Ascending aorta (tissue), 2 donors: ENCODE measurements around the gene LIMS2. TPM values are rescaled to one million over a fixed set of nuclear protein-coding genes. Genes with fewer than 3 reads are reported as not detected.

Experiments
- DNase-seq, 2 donors: peaks; one replicate each; pipeline ENCODE4 v3.0.0-alpha.2; 2019; ENCODE audit warnings: low spot score in 2 of 2
- H3K27ac ChIP-seq, 2 donors: fragments of 200-600 bp; sonication (generic); one replicate each; pipeline ENCODE4 v1.5.1; 2016 to 2017; ENCODE audit warnings: mild to moderate bottlenecking in 1 of 2
- H3K27me3 ChIP-seq: fragments of 200-600 bp; sonication (generic); one replicate; pipeline ENCODE4 v1.5.1; 2017
- H3K36me3 ChIP-seq, 2 donors: fragments of 200-600 bp; sonication (generic); one replicate each; pipeline ENCODE4 v1.5.1; 2016
- H3K4me1 ChIP-seq, 2 donors: fragments of 200-600 bp; sonication (generic); one replicate each; pipeline ENCODE4 v1.5.1; 2016 to 2017; ENCODE audit warnings: mild to moderate bottlenecking in 1 of 2
- H3K4me3 ChIP-seq, 2 donors: fragments of 200-600 bp; sonication (generic); one replicate each; pipeline ENCODE4 v1.5.1; 2016 to 2017; ENCODE audit warnings: mild to moderate bottlenecking in 1 of 2
- H3K9me3 ChIP-seq, 2 donors: fragments of 200-600 bp; sonication (generic); one replicate each; pipeline ENCODE4 v1.5.1; 2016
- CTCF ChIP-seq, 3 experiments: fragments of 200-600 bp in 2 of 3; fragments of 450-650 bp in 1 of 3; sonication (generic) in 2 of 3; IDR thresholded peaks; one replicate each; pipeline ENCODE4 v1.5.1; 2016 to 2019; ENCODE audit warnings: antibody characterized with exemption in 3 of 3, mild to moderate bottlenecking in 1 of 3, moderate library complexity in 1 of 3
- intact Hi-C: fragments of 100-400 bp; cut with DNase I; formaldehyde crosslinking; loops from one replicate; pipeline ENCODE4 v1.15.1; 2023
- total RNA-seq: library from RNA; depleted of rRNA; stranded (reverse); fragments of >200 nt; gene quantifications from one replicate; pipeline ENCODE4 v1.1.0, GENCODE V29; 2016

The LIMS2 gene
- total RNA-seq, 1 donor from 2014 or later = 169 TPM

- no peaks in the 10 kb centered on the region for H3K27me3 ChIP-seq
- no peaks in the 10 kb centered on the region for H3K9me3 ChIP-seq
- H3K4me1 ChIP-seq = peaks cover 0 to 22% of the 10 kb centered on the region in 2 donors
- H3K4me3 ChIP-seq = no peak overlapping the region
- H3K36me3 ChIP-seq = peaks cover 14 to 17% of the 10 kb centered on the region in 2 donors
- no peak for DNase-seq
- no peak overlapping the region for H3K27ac ChIP-seq
- intact Hi-C loops = loop anchor here (5.0 kb wide), 1 partner anchor 111 kb away; no protein-coding TSS in a partner anchor
- no peak for TF ChIP-seq CTCF (IDR thresholded peaks at IDR 0.05)
Observed at GRCh38 chr2:127703282-127703681, 28.0 kb upstream of the LIMS2 start.

- intact Hi-C loops = loop anchor here (5.0 kb wide), 1 partner anchor 110 kb away; no protein-coding TSS in a partner anchor
- peaks cover 0 to 22% of the 10 kb centered on the region in 2 donors for H3K4me1 ChIP-seq
- H3K27ac ChIP-seq = peak overlapping the region; percentile 90 to 93
Observed at GRCh38 chr2:127702395-127703009, 27.2 kb upstream of the LIMS2 start.

GRCh38 chr2:127701651-127702394 is 26.5 kb upstream of the LIMS2 start:
- intact Hi-C loops = loop anchor here (2.0 to 5.0 kb wide), 3 partner anchors 110 to 193 kb away; partner anchors contain the start of gene IWS1
- Histone ChIP-seq H3K4me3 (peak overlapping the region; percentile 81 to 86), H3K27me3 (no peaks in the 10 kb centered on the region), H3K36me3 (peaks cover 6 to 11% of the 10 kb centered on the region in 2 donors), H3K4me1 (peaks cover 0 to 22% of the 10 kb centered on the region in 2 donors), H3K9me3 (no peaks in the 10 kb centered on the region), H3K27ac (peak overlapping the region; percentile 90 to 93)
- TF ChIP-seq CTCF (IDR thresholded peaks at IDR 0.05) = peak; percentile 17 to 35 (median 24)
- DNase-seq = peak in 1 of 2 donors; percentile 89

More at GRCh38 chr2:127702395-127703009, 27.2 kb upstream of the LIMS2 start:
- H3K27me3 ChIP-seq = no peaks in the 10 kb centered on the region
- TF ChIP-seq CTCF (IDR thresholded peaks at IDR 0.05) = no peak
- no peak for DNase-seq
- H3K36me3 ChIP-seq = peaks cover 6 to 11% of the 10 kb centered on the region in 2 donors
- H3K4me3 ChIP-seq = peak overlapping the region; percentile 81 to 86
- H3K9me3 ChIP-seq = no peaks in the 10 kb centered on the region

- Histone ChIP-seq H3K4me3 (peak within 1 kb of the TSS; percentile 81 to 86), H3K4me1 (peaks cover 0 to 22% of the 10 kb centered on the region in 2 donors), H3K27me3 (no peaks in the 10 kb centered on the region), H3K36me3 (peaks cover 5 to 6% of the 10 kb centered on the region in 2 donors), H3K9me3 (no peaks in the 10 kb centered on the region), H3K27ac (peak within 1 kb of the TSS; percentile 90 to 93)
- no peak for TF ChIP-seq CTCF (IDR thresholded peaks at IDR 0.05)
- peak; percentile 52 to 95 for DNase-seq
- intact Hi-C loops = loop anchor here (2.0 to 5.0 kb wide), 3 partner anchors 109 to 192 kb away; partner anchors contain the start of gene IWS1
Observed at GRCh38 chr2:127701193-127701650, 25.9 kb upstream of the LIMS2 start, which contains the start of gene SFT2D3. Gene SFT2D3 (plus strand): TSS chr2:127701497. CDS start chr2:127701529, 32 bp downstream.

- peaks cover 0 to under 1% of the 10 kb centered on the region in 2 donors for H3K36me3 ChIP-seq
- peak overlapping the region; percentile 81 to 86 for H3K4me3 ChIP-seq
- H3K4me1 ChIP-seq = peaks cover 0 to 26% of the 10 kb centered on the region in 2 donors
- H3K27me3 ChIP-seq = no peaks in the 10 kb centered on the region
- H3K27ac ChIP-seq = peak overlapping the region; percentile 90 to 93
- H3K9me3 ChIP-seq = no peaks in the 10 kb centered on the region
- DNase-seq = peak; percentile 40 to 75
- intact Hi-C loops = loop anchor here (2.0 to 5.0 kb wide), 3 partner anchors 108 to 192 kb away; partner anchors contain the start of gene IWS1
- TF ChIP-seq CTCF (IDR thresholded peaks at IDR 0.05) = no peak
Observed at GRCh38 chr2:127700527-127701192, 25.3 kb upstream of the LIMS2 start.
